Neural cell (in vitro differentiated cells): ENCODE data around the gene NPR2.

ENCODE experiments used
- CTCF ChIP-seq: fragments of 450-650 bp; IDR thresholded peaks from 2 replicates; pipeline ENCODE4 v1.5.1; 2014; ENCODE audit warnings: antibody characterized with exemption, mild to moderate bottlenecking, moderate library complexity; ENCODE audit not compliant: poor library complexity, severe bottlenecking
- POLR2AphosphoS5 ChIP-seq: IDR thresholded peaks from 2 replicates; pipeline ENCODE4 v1.6.1; 2012
- SMC3 ChIP-seq: fragments of 450-650 bp; conservative IDR thresholded peaks from 2 replicates; pipeline ENCODE4 v1.6.1; 2014; ENCODE audit warnings: antibody characterized with exemption, mild to moderate bottlenecking, moderate library complexity; ENCODE audit not compliant: poor library complexity
- TAF1 ChIP-seq: IDR thresholded peaks from 2 replicates; pipeline ENCODE4 v1.6.1; 2012; ENCODE audit warnings: low read depth

DNA sequence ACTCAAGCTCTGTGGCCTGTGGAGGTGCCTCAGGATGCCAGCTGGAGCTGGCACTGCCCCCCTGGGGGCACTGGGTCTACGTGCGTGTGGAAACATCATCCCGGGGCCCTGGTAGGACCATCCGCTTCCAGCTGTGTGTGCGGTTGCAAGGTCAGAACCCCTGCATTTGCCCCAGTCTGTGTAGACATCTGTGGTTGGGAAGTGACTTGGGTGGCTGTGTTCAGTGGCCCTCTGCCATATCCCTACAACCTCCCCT is 50.2 kb downstream of the NPR2 start:
- no peak for TF ChIP-seq POLR2AphosphoS5
- no peak for TF ChIP-seq CTCF
- no peak for TF ChIP-seq SMC3
- no peak for TF ChIP-seq TAF1
